ENCODE measurements around the gene MUC6.
"Not testable (repeated sequence)": the region's sequence is repeated elsewhere in the genome, so short reads cannot be mapped to it uniquely, and the experiment has no call there.

The MUC6 gene

DNA sequence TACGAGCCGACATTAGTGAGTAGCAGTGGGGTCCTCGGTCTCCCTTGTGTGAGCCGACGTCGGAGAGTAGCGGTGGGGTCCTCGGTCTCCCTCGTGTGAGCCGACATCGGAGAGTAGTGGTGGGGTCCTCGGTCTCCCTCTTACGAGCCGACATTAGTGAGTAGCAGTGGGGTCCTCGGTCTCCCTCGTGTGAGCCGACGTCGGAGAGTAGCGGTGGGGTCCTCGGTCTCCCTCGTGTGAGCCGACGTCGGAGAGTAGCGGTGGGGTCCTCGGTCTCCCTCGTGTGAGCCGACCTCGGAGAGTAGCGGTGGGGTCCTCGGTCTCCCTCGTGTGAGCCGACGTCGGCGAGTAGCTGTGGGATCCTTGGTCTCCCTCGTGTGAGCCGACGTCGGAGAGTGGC is 61.1 kb downstream of the MUC6 start:
- H3K36me3 ChIP-seq (ENCODE audit: control insufficient read depth, insufficient read depth, low read length): peaks cover 75% of the 10 kb centered on the region
- not testable (repeated sequence) for H3K9ac ChIP-seq (ENCODE audit: low read length); H3K4me3 ChIP-seq (ENCODE audit: low read depth, low read length); H3K4me1 ChIP-seq (ENCODE audit: control insufficient read depth, insufficient read depth, low read length); H3K27ac ChIP-seq (ENCODE audit: low read depth, low read length); H3K9me3 ChIP-seq (ENCODE audit: control insufficient read depth, insufficient read depth, low read depth, low read length); H3K27me3 ChIP-seq (ENCODE audit: control insufficient read depth, insufficient read depth, low read length)

DNA sequence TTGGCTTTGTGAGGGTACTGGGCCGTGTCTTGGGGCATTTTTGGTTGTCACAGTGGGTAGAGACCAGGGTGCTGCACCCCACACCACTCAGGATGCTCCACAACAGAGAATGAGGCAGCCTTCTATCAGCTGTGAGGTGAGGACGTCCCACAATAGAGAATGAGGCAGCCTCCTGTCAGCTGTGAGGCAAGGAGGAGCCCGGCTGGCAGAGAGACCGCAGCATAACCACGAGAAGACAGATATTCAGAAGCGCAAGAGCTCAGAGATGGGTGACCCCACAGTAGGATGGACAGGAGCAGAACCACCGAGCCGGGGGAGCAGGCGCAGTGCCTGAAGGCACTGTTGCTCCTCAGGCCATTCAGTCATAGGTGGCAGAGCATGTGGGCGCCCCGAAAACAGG is 63.3 kb downstream of the MUC6 start:
- Histone ChIP-seq H3K27ac (ENCODE audit: low read depth, low read length) (no peak overlapping the region), H3K9ac (ENCODE audit: low read length) (no peak overlapping the region), H3K4me3 (ENCODE audit: low read depth, low read length) (no peak overlapping the region), H3K4me1 (ENCODE audit: control insufficient read depth, insufficient read depth, low read length) (no peaks in the 10 kb centered on the region), H3K27me3 (ENCODE audit: control insufficient read depth, insufficient read depth, low read length) (no peaks in the 10 kb centered on the region), H3K9me3 (ENCODE audit: control insufficient read depth, insufficient read depth, low read depth, low read length) (no peaks in the 10 kb centered on the region), H3K36me3 (ENCODE audit: control insufficient read depth, insufficient read depth, low read length) (peaks cover 70% of the 10 kb centered on the region)

DNA sequence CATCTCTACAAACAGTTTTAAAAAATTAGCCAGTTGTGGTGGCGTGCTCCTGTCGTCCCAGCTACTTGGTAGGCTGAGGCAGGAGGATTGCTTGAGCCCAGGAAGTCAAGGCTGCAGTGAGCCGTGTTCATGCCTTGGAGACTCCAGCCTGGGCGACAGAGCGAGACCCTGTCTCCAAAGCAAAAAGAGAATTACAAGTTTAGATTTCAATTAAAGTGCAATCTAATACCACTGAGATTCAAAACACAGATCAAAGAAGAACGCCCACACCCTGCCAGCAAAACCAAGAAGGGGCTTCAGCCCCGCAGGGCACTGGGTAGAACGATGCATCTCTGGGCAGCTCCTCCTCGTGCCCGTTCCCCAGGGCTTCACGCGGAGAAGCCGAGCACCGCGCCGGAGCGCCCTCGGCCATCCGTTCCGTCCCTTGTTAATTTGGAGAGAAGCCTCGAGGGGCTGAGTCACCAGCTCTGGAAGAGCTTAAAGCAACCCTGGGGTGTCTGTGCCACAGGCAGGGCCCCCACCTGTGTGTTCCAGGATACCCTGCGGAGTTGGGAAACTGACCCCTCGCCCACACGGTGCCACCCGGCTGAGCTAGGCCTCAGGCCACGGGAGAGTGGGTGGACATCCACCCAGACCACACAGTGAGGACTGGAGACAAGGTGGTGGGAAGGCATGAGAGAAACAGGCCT is 63.9 kb downstream of the MUC6 start:
- H3K27me3 ChIP-seq (ENCODE audit: control insufficient read depth, insufficient read depth, low read length): no peaks in the 10 kb centered on the region
- no peak overlapping the region for H3K4me3 ChIP-seq (ENCODE audit: low read depth, low read length)
- no peak overlapping the region for H3K27ac ChIP-seq (ENCODE audit: low read depth, low read length)
- no peaks in the 10 kb centered on the region for H3K4me1 ChIP-seq (ENCODE audit: control insufficient read depth, insufficient read depth, low read length)
- no peaks in the 10 kb centered on the region for H3K9me3 ChIP-seq (ENCODE audit: control insufficient read depth, insufficient read depth, low read depth, low read length)
- H3K36me3 ChIP-seq (ENCODE audit: control insufficient read depth, insufficient read depth, low read length): peaks cover 68% of the 10 kb centered on the region
- H3K9ac ChIP-seq (ENCODE audit: low read length): no peak overlapping the region

DNA sequence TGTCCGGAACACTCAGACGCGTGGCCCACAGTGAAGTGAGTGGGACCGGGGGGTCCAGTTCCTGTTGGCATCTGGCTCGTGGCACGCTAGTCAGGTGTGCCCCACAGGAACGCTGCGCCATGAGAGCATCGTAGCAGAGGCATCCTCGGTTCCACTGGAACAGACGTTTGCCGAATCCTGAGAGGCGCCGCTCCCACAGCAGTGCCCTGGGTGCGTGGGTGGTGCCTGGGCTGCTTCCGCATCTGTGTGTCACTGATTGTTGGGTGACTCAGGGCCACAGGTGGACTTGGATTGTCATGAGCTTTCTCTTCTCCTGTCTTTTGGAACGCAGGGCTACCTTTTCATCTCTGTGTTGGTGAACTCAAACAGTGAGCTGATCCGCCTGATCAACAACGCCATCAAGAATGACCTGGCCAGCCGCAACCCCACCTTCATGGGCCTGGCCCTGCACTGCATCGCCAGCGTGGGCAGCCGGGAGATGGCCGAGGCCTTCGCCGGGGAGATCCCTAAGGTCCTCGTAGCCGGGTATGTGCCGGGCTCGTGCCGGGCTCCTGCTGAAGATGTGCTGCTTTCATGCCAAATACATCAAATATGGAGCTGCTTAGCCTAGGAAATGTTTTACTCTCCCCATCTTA is 64.7 kb downstream of the MUC6 start:
- Histone ChIP-seq H3K4me3 (ENCODE audit: low read depth, low read length) (no peak overlapping the region), H3K27ac (ENCODE audit: low read depth, low read length) (no peak overlapping the region), H3K4me1 (ENCODE audit: control insufficient read depth, insufficient read depth, low read length) (no peaks in the 10 kb centered on the region), H3K36me3 (ENCODE audit: control insufficient read depth, insufficient read depth, low read length) (peaks cover 59% of the 10 kb centered on the region), H3K9me3 (ENCODE audit: control insufficient read depth, insufficient read depth, low read depth, low read length) (no peaks in the 10 kb centered on the region), H3K9ac (ENCODE audit: low read length) (no peak overlapping the region), H3K27me3 (ENCODE audit: control insufficient read depth, insufficient read depth, low read length) (no peaks in the 10 kb centered on the region)

DNA sequence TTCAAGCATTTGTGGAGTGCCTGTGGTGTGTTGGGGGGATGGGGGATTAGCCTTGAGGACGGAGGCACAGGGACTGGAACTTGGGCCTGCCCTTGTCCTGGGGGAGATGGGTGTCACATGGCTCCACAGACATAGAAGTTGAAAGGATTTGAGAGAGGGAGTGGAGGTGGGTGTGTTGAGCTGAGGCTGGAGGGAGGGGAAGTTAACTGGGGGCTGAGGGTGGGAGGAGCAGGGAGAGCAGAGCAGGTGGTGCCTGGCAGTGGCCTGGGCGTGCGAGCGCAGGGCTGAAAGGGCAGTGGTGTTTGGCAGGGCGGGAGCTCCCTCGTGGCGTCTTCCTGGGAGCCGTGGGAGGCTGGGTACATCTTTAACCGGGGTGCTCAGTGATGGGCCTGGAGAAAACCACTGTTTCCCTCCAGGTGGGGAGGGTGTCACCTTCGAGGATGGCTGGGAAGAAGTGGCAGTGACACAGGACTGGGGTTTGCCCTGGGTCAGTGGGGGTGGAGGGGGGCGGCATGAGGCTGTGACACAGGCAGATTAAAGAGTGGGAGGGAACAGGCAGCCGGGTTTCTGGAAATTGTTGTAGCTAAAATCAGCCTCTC is 65.3 kb downstream of the MUC6 start:
- Histone ChIP-seq H3K4me1 (ENCODE audit: control insufficient read depth, insufficient read depth, low read length) (no peaks in the 10 kb centered on the region), H3K36me3 (ENCODE audit: control insufficient read depth, insufficient read depth, low read length) (peaks cover 58% of the 10 kb centered on the region), H3K9me3 (ENCODE audit: control insufficient read depth, insufficient read depth, low read depth, low read length) (no peaks in the 10 kb centered on the region), H3K4me3 (ENCODE audit: low read depth, low read length) (no peak overlapping the region), H3K27me3 (ENCODE audit: control insufficient read depth, insufficient read depth, low read length) (no peaks in the 10 kb centered on the region), H3K9ac (ENCODE audit: low read length) (no peak overlapping the region), H3K27ac (ENCODE audit: low read depth, low read length) (no peak overlapping the region)

DNA sequence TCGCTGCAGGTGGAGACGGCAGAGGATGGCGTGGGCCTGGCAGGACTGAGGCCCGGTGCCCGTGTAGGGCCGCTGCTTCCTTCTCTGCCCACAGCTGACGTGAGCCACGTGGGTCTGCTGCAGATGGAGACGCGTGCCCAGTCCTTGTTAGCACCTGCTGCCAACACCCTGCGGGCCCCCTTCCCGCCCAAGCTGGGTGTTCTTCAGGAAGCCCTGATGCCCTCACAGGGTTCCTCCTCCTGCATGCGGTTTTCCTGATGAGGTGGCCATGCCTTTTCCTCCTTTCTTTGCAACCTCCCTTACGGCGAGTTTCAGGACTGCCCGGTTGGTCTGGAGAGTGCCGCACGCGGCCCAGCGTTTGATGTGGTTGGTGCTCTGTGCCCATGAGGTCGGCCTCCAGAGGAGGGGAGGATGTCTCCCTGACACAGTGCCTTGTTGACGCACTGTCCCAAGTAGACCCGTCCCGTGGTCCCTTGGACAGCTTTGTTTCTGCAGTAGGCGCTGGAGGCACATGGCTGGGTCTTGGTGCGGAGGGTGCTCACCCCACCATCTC is 66.1 kb downstream of the MUC6 start:
- H3K4me3 ChIP-seq (ENCODE audit: low read depth, low read length): no peak overlapping the region
- no peaks in the 10 kb centered on the region for H3K4me1 ChIP-seq (ENCODE audit: control insufficient read depth, insufficient read depth, low read length)
- no peaks in the 10 kb centered on the region for H3K9me3 ChIP-seq (ENCODE audit: control insufficient read depth, insufficient read depth, low read depth, low read length)
- no peak overlapping the region for H3K27ac ChIP-seq (ENCODE audit: low read depth, low read length)
- no peaks in the 10 kb centered on the region for H3K27me3 ChIP-seq (ENCODE audit: control insufficient read depth, insufficient read depth, low read length)
- H3K9ac ChIP-seq (ENCODE audit: low read length): no peak overlapping the region
- peaks cover 59% of the 10 kb centered on the region for H3K36me3 ChIP-seq (ENCODE audit: control insufficient read depth, insufficient read depth, low read length)

DNA sequence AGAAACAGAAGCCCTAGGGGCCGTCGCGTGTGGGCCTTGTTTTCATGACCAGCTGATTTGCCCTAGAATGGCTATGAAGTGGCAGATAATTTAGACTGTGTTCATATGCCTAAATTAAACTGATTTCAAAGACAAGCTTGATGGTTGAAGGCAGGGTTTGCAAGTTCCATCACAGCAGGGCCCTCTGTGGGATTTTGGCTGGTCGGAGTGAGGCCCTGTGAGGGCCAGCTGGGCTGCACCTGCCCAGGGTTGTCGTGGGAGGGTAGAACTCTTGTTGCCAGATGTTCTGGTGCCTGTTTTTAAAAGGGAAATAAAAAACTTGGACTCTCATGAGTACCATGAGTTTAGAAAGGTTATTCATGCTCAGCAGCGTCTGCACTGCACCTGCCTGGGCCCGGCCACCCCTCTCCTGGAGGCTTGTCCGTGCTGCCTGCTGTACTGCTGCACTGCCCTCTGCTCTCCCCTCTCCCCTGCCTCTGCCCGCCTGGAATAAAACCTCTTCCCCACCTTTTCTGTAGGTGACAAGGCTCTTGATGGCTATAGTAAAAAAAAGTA is 66.8 kb downstream of the MUC6 start:
- Histone ChIP-seq H3K27ac (ENCODE audit: low read depth, low read length) (no peak overlapping the region), H3K4me1 (ENCODE audit: control insufficient read depth, insufficient read depth, low read length) (no peaks in the 10 kb centered on the region), H3K4me3 (ENCODE audit: low read depth, low read length) (no peak overlapping the region), H3K27me3 (ENCODE audit: control insufficient read depth, insufficient read depth, low read length) (no peaks in the 10 kb centered on the region), H3K36me3 (ENCODE audit: control insufficient read depth, insufficient read depth, low read length) (peaks cover 58% of the 10 kb centered on the region), H3K9me3 (ENCODE audit: control insufficient read depth, insufficient read depth, low read depth, low read length) (peaks cover under 1% of the 10 kb centered on the region), H3K9ac (ENCODE audit: low read length) (no peak overlapping the region)

DNA sequence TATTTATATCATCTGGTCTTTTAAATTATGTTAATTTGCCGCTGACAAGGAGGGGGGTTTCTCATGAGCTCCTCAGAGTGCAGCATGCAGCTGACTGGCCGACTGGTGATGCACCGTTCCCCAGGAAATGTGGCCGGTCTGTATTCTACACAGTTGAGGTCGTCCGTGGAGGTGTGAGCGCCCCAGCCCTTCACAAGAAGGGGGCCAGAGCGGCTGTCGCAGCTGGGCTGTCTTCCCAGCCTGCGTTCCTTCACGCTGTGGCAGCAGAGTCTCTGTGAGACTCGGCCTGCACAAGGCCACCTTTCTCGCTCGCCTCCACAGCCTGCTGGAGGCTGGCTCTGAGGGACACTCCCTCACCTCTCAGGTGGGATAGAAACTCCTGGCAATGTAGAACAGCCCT is 67.7 kb downstream of the MUC6 start:
- H3K9ac ChIP-seq (ENCODE audit: low read length): no peak overlapping the region
- H3K4me3 ChIP-seq (ENCODE audit: low read depth, low read length): no peak overlapping the region
- H3K36me3 ChIP-seq (ENCODE audit: control insufficient read depth, insufficient read depth, low read length): peaks cover 63% of the 10 kb centered on the region
- peaks cover 10% of the 10 kb centered on the region for H3K9me3 ChIP-seq (ENCODE audit: control insufficient read depth, insufficient read depth, low read depth, low read length)
- no peaks in the 10 kb centered on the region for H3K27me3 ChIP-seq (ENCODE audit: control insufficient read depth, insufficient read depth, low read length)
- H3K4me1 ChIP-seq (ENCODE audit: control insufficient read depth, insufficient read depth, low read length): no peaks in the 10 kb centered on the region
- H3K27ac ChIP-seq (ENCODE audit: low read depth, low read length): no peak overlapping the region

DNA sequence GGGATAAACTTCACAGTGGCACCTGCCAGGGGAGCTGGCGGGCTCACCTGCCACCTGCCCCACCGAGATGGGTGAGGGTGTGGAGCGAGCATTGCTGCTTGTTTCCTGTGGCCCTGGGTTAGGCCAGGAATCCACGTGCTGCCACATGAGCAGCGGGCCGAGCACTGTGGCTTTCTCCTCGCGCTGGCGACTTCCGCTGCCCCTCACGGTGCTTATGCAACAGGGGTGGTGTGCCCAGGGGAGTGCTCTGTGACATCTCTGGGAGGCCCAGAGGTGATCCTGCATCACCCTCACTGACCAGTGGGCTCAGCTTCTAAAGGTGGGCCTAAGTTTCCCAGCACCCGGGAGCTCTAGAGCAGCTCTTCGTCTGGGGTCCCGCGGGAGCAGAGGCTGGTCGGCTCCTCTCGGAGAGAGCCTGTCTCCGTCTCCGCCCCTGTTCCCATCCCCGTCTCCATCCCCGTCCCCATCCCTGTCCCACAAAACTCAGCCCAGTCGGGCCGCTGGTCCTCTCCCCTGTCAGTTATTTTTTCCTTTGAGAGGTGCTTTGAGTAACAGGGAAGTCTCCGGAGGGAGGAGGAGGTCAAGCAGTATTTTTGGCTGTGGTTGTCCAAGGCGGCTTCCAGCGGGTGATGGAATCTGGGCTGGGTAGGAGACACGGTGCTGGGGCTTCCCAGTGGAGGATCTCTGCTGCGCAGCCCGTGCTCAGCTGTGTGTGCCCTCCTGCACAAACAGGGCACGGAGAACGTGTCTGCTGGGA is 68.3 kb downstream of the MUC6 start:
- 0 out of 2 replicates have a peak overlapping the region, but pooled peaks have one; percentile 27 for H3K27ac ChIP-seq (ENCODE audit: low read depth, low read length)
- H3K27me3 ChIP-seq (ENCODE audit: control insufficient read depth, insufficient read depth, low read length): no peaks in the 10 kb centered on the region
- peaks cover 15% of the 10 kb centered on the region for H3K9me3 ChIP-seq (ENCODE audit: control insufficient read depth, insufficient read depth, low read depth, low read length)
- H3K36me3 ChIP-seq (ENCODE audit: control insufficient read depth, insufficient read depth, low read length): peaks cover 63% of the 10 kb centered on the region
- no peak overlapping the region for H3K9ac ChIP-seq (ENCODE audit: low read length)
- H3K4me1 ChIP-seq (ENCODE audit: control insufficient read depth, insufficient read depth, low read length): no peaks in the 10 kb centered on the region
- no peak overlapping the region for H3K4me3 ChIP-seq (ENCODE audit: low read depth, low read length)

DNA sequence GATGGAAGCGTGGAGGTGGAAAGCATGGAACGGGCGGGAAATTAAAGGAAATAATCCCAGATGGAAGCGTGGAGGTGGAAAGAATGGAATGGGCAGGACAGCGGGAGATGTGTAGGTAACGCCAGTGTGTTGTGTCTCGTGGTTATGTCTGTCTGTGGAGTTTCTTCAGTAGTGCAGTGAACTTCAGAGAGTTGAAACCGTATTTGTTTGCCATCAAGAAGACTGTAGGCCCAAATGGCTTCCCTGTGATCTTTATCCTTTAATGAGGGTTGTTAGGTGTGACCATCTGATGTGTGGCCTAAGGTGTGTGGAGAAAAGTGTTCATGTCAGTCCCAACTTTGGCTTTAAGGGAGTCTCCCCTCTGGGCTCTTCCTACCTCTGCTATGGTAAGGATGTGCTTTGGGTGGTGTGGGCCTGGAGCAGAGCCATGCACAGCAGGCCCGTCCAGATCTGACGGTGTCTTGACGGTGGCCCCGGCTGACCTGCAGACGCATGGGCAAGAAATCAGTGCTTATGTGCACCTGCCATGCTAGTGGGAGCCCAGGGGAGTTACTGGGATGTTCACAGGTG is 71.2 kb downstream of the MUC6 start:
- no peak overlapping the region for H3K9ac ChIP-seq (ENCODE audit: low read length)
- no peak overlapping the region for H3K27ac ChIP-seq (ENCODE audit: low read depth, low read length)
- H3K4me3 ChIP-seq (ENCODE audit: low read depth, low read length): no peak overlapping the region
- peaks cover 15% of the 10 kb centered on the region for H3K9me3 ChIP-seq (ENCODE audit: control insufficient read depth, insufficient read depth, low read depth, low read length)
- no peaks in the 10 kb centered on the region for H3K27me3 ChIP-seq (ENCODE audit: control insufficient read depth, insufficient read depth, low read length)
- peaks cover 56% of the 10 kb centered on the region for H3K36me3 ChIP-seq (ENCODE audit: control insufficient read depth, insufficient read depth, low read length)
- H3K4me1 ChIP-seq (ENCODE audit: control insufficient read depth, insufficient read depth, low read length): no peaks in the 10 kb centered on the region

All from HUES6 (cell line).